Esophagus muscularis mucosa (tissue), 4 donors: ENCODE measurements around the gene ECI1. TPM values are rescaled to one million over a fixed set of nuclear protein-coding genes. Genes with fewer than 3 reads are reported as not detected.

Experiments
- DNase-seq: peaks from one replicate; pipeline ENCODE4 v3.0.0-alpha.2; 2017; ENCODE audit errors: extremely low spot score
- H3K27ac ChIP-seq, 4 donors: fragments of 200-600 bp; sonication (generic); replicated peaks in 1 of 4; 1 replicate in 3 of 4; 2 replicates in 1 of 4; pipeline ENCODE4 v1.5.1; 2016 to 2019; ENCODE audit warnings: mild to moderate bottlenecking in 1 of 4
- H3K27me3 ChIP-seq, 4 donors: fragments of 200-600 bp; sonication (generic); one replicate each; pipeline versions ENCODE4 v1.5.1 to v1.6.0; 2016 to 2019
- H3K36me3 ChIP-seq, 4 donors: fragments of 200-600 bp; sonication (generic); one replicate each; pipeline ENCODE4 v1.5.1; 2016 to 2019
- H3K4me1 ChIP-seq, 4 donors: fragments of 200-600 bp; sonication (generic); one replicate each; pipeline ENCODE4 v1.5.1; 2016 to 2019
- H3K4me3 ChIP-seq, 4 donors: fragments of 200-600 bp; sonication (generic); 1 replicate in 2 of 4; 2 replicates in 2 of 4; pipeline ENCODE4 v1.5.1; 2016 to 2019; ENCODE audit warnings: mild to moderate bottlenecking in 4 of 4, moderate library complexity in 1 of 4
- H3K9me3 ChIP-seq, 4 donors: fragments of 200-600 bp; sonication (generic); 1 replicate in 3 of 4; 2 replicates in 1 of 4; pipeline ENCODE4 v1.5.1; 2016 to 2019
- EP300 ChIP-seq: sonication (generic); formaldehyde crosslinking; IDR thresholded peaks from one replicate; pipeline ENCODE4 v1.6.1; 2017; ENCODE audit warnings: antibody characterized with exemption
- POLR2A ChIP-seq: fragments of 450-650 bp; IDR thresholded peaks from one replicate; pipeline ENCODE4 v1.6.1; 2017; ENCODE audit warnings: antibody characterized with exemption, moderate library complexity, mild to moderate bottlenecking, low read depth
- POLR2AphosphoS5 ChIP-seq, 2 donors: sonication (generic); formaldehyde crosslinking; IDR thresholded peaks; one replicate each; pipeline ENCODE4 v1.6.1; 2017; ENCODE audit warnings: antibody characterized with exemption in 2 of 2
- WGBS: methylation state at CpG from one replicate; pipeline ENCODE4 v1.1.5; 2018; 5-methylcytosine and 5-hydroxymethylcytosine counted together
- intact Hi-C: fragments of 100-400 bp; cut with DNase I; formaldehyde crosslinking; loops from one replicate; pipeline ENCODE4 v1.15.1; 2023
- total RNA-seq, 4 donors: library from RNA; depleted of rRNA; stranded (reverse); fragments of >200 nt; gene quantifications; one replicate each; pipeline versions ENCODE4 v1.1.0 to v1.2.1, GENCODE V29; 2016
- TF ChIP-seq, protein P1 (sequence below), 3 experiments: fragments of 200-600 bp in 2 of 3; fragments of 450-650 bp in 1 of 3; sonication (generic) in 2 of 3; IDR thresholded peaks; one replicate each; pipeline ENCODE4 v1.5.1; 2017 to 2019; ENCODE audit warnings: antibody characterized with exemption in 3 of 3, mild to moderate bottlenecking in 2 of 3, moderate library complexity in 1 of 3

ECI1 gene, protein sequence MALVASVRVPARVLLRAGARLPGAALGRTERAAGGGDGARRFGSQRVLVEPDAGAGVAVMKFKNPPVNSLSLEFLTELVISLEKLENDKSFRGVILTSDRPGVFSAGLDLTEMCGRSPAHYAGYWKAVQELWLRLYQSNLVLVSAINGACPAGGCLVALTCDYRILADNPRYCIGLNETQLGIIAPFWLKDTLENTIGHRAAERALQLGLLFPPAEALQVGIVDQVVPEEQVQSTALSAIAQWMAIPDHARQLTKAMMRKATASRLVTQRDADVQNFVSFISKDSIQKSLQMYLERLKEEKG
- total RNA-seq: 100 to 1,000 TPM in 1 of 4 donors, 10 to 100 TPM in 3; 51.9 to 115 (median 86.6) TPM

- TF ChIP-seq POLR2AphosphoS5 (IDR thresholded peaks at IDR 0.05) (peak; percentile 92 to 93), POLR2A (peak; percentile 77), EP300 (no peak)
- TF ChIP-seq, protein P1, sequence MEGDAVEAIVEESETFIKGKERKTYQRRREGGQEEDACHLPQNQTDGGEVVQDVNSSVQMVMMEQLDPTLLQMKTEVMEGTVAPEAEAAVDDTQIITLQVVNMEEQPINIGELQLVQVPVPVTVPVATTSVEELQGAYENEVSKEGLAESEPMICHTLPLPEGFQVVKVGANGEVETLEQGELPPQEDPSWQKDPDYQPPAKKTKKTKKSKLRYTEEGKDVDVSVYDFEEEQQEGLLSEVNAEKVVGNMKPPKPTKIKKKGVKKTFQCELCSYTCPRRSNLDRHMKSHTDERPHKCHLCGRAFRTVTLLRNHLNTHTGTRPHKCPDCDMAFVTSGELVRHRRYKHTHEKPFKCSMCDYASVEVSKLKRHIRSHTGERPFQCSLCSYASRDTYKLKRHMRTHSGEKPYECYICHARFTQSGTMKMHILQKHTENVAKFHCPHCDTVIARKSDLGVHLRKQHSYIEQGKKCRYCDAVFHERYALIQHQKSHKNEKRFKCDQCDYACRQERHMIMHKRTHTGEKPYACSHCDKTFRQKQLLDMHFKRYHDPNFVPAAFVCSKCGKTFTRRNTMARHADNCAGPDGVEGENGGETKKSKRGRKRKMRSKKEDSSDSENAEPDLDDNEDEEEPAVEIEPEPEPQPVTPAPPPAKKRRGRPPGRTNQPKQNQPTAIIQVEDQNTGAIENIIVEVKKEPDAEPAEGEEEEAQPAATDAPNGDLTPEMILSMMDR (IDR thresholded peaks at IDR 0.05): peak; percentile 76 to 86 (median 80)
- Histone ChIP-seq H3K27me3 (no peaks in the 10 kb centered on the region), H3K4me3 (peak within 1 kb of the TSS; percentile 70 to 93 (median 78)), H3K27ac (peak within 1 kb of the TSS; percentile 85 to 97 (median 92)), H3K36me3 (peaks cover 37 to 60% (median 50%) of the 10 kb centered on the region in 4 donors), H3K9me3 (no peaks in the 10 kb centered on the region), H3K4me1 (peaks cover 23 to 28% (median 26%) of the 10 kb centered on the region in 4 donors)
- intact Hi-C loops: loop anchor here (5.0 kb wide), 1 partner anchor 94 kb away; the partner anchor contains the start of gene TRAF7
- WGBS: 0% methylated on average over 3 of the region's 88 CpGs
- peak; percentile 98 for DNase-seq
These were observed at the start of gene ECI1 for GRCh38 chr16:2251296-2252111. TSS of gene ECI1 (minus strand) at chr16:2251587. CDS start at chr16:2251566, 21 bp downstream.

- H3K4me3 ChIP-seq: no peak overlapping the region
- no peak overlapping the region for H3K27ac ChIP-seq
- H3K36me3 ChIP-seq: peaks cover 18 to 84% (median 48%) of the 10 kb centered on the region in 4 donors
- peaks cover 0 to 5% (median 1%) of the 10 kb centered on the region in 4 donors for H3K4me1 ChIP-seq
- intact Hi-C loops: no loop called here
- WGBS: 76% methylated on average over 2 of the region's 10 CpGs
- DNase-seq: no peak
- H3K27me3 ChIP-seq: no peaks in the 10 kb centered on the region
- TF ChIP-seq, protein P1 (IDR thresholded peaks at IDR 0.05): no peak
- TF ChIP-seq POLR2A: no peak
- no peak for TF ChIP-seq POLR2AphosphoS5 (IDR thresholded peaks at IDR 0.05)
- TF ChIP-seq EP300: no peak
- H3K9me3 ChIP-seq: no peaks in the 10 kb centered on the region
These were observed 48.5 kb upstream of the ECI1 start for GRCh38 chr16:2299915-2300192.

GRCh38 chr16:2299121-2299914 is 47.9 kb upstream of the ECI1 start:
- Histone ChIP-seq H3K4me1 (peaks cover 0 to 5% (median 1%) of the 10 kb centered on the region in 4 donors), H3K36me3 (peaks cover 18 to 89% (median 52%) of the 10 kb centered on the region in 4 donors), H3K27ac (no peak overlapping the region), H3K4me3 (no peak overlapping the region), H3K27me3 (no peaks in the 10 kb centered on the region), H3K9me3 (no peaks in the 10 kb centered on the region)
- no peak for TF ChIP-seq EP300
- TF ChIP-seq, protein P1 (IDR thresholded peaks at IDR 0.05): no peak
- TF ChIP-seq POLR2A: no peak
- no peak for TF ChIP-seq POLR2AphosphoS5 (IDR thresholded peaks at IDR 0.05)
- WGBS: 81% methylated on average over 18 of the region's 31 CpGs
- intact Hi-C loops: no loop called here
- DNase-seq: no peak

DNA sequence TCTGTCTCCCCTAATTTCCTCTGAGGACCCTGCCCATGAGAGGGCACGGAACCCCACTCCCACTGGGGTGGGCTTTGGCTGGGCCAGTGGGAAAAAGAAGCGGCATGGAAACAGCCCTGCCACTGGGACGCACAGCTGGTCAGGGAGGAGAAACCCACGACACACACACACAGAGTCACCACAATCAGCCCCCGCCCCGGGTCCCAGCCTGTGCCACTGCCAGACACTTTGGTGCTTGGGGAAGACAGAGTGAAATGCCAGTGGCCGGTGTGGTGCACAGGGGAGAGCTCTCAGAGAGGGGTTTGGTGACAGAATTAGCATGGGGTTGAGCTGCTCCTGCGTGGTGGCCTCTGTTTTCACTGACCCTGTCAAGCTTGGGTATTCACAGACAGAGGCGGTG is 47.2 kb upstream of the ECI1 start:
- peaks cover 0 to 5% (median 1%) of the 10 kb centered on the region in 4 donors for H3K4me1 ChIP-seq
- H3K36me3 ChIP-seq: peaks cover 18 to 91% (median 52%) of the 10 kb centered on the region in 4 donors
- no peak for TF ChIP-seq POLR2AphosphoS5 (IDR thresholded peaks at IDR 0.05)
- TF ChIP-seq POLR2A: no peak
- TF ChIP-seq EP300: no peak
- TF ChIP-seq, protein P1 (IDR thresholded peaks at IDR 0.05): no peak
- H3K27ac ChIP-seq: no peak overlapping the region
- DNase-seq: no peak
- H3K27me3 ChIP-seq: no peaks in the 10 kb centered on the region
- 88% methylated on average over 9 of the region's 9 CpGs for WGBS
- no peaks in the 10 kb centered on the region for H3K9me3 ChIP-seq
- intact Hi-C loops: no loop called here
- no peak overlapping the region for H3K4me3 ChIP-seq
